ENCODE measurements around the gene ZFP62.
A peak's percentile ranks its signal among the peaks of the same experiment; 100 is the strongest.
"Not testable (repeated sequence)": the region's sequence is repeated elsewhere in the genome, so short reads cannot be mapped to it uniquely, and the experiment has no call there.

The ZFP62 gene

DNA sequence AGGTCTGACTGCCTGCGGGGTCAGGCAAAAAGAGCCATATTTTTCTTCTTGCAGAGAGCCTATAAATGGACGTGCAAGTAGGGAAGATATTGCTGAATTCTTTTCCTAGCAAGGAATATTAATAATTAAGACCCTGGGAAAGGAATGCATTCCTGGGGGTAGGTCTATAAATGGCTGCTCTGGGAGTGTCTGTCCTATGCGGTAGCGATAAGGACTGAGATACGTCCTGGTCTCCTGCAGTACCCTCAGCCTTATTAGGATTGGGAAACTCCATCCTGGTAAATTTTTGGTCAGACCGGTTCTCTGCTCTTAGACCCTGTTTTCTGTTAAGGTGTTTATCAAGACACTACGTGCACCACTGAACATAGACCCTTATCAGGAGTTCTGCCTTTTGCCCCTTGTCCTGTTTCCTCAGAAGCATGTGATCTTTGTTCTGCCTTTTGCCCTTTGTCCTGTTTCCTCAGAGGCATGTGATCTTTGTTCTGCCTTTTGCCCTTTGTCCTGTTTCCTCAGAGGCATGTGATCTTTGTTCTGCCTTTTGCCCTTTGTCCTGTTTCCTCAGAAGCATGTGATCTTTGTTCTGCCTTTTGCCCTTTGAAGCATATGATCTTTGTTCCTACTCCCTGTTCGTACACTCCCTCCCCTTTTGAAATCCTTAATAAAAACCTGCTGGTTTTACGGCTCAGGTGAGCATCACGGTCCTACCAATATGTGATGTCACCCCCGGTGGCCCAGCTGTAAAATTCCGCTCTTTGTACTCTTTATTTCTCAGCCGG is 32.1 kb downstream of the ZFP62 start:
- DNase-seq, result not testable (repeated sequence)

DNA sequence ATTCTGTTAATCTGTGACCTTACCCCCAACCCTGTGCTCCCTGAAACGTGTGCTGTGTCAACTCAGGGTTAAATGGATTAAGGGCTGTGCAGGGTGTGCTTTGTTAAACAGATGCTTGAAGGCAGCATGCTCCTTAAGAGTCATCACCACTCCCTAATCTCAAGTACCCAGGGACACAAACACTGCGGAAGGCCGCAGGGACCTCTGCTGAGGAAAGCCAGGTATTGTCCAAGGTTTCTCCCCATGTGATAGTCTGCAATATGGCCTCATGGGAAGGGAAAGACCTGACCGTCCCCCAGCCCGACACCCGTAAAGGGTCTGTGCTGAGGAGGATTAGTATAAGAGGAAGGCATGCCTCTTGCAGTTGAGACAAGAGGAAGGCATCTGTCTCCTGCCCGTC is 33.7 kb downstream of the ZFP62 start:
- not testable (repeated sequence) for DNase-seq

DNA sequence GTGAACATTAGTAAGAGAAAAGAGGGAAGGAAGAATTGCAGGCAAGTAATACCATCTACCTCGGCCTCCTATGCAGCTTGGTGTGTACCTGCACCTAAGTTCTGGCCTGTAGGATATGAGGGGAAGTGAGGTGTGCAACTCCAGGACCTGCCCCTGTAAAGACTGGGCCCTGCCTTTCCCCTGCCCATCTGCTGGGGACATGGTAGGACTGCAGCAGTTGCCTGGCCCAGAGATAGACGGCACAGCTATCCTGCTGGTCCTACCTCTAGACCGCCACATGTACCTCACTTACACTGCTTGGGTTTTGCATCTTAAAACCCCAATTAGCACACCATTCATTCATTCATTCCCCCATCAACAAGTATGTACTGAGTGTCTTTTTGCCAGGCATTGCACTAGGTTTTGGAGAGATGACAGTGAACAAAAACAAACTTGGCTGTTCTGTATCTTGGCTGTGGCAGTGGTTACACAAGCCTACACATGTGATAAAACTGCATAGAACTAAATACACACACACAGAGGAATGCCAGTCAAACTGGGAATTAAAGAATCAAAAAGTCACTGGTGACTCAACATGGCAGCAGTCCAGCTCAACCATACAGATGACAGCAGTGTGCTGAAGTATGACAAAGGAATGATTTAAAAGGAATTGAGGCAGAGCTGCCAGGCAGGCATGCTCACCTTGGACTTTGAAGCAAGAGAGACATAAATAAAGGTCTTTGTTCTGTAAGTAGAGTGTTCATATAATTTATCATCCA is 35.1 kb downstream of the ZFP62 start:
- DNase-seq, result no peak

DNA sequence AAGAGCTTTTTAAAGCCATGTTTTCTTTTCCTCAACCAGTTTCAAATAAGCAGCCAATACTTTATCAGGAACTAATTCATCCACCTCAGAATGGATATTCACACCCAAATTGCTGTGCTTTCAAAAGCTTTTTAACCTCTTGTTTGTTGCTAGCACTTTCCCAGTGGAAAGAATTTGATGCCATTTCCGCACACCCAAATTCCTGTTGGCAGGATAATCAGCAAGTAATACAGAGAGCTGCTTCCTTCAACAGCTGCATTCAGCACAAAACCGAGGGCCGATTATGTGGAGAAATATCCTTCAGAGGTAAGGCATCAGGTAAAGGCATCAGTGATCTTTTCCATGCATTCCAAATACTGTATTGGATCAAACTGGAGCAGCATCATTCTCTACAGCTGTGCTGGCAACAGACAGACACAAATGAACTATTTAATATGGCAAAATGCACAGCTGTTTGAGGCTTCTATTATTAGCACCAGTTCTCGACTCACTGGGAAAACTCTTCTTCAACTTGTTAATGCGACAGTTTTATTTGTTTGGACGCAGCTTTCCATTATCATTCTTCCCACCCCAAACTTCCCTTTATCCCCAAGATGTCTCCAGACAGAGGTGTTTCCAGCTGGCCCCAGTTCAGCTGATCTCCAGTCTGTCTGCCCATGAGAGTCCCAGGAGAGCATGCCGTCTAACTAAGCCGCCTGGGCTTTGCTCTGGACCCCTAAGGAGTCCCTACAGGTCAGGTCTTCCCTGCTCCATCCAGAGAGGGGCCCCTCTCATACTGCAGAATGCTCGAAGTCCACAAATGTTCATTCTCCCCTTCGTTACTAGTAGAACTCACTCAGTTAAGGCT is 36.2 kb downstream of the ZFP62 start:
- no peak for DNase-seq

DNA sequence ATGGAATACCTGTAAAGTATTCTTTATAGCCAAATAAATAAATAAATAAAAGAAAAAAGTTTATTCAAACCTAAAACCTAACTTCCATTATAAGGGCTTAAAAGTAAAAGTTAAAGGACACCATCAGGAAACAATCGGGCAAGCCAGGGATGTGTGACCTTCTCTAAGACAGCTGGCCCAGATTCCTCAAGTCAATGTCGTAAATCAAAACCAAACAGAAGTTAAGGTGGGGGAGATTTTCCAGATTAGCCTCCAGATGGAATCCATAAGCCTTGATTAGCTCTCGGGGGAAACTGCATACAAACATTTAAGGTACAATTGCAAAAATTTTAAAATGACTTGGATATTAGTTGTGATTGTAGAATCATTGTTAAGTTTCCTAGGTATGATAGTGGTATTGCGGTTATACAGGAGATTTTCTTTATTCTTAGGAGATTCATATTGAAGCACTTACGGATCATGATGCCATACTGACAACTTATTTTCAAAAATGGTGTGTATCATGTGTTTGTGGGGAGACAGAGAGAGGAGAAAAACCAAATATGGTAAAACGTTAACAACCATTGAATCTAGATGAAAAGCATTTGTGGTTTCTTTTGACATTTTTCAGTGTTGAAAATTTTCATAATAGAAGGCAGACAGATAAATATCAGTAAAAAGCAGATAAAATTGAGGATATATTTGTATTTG is 37.0 kb downstream of the ZFP62 start:
- no peak for DNase-seq

DNA sequence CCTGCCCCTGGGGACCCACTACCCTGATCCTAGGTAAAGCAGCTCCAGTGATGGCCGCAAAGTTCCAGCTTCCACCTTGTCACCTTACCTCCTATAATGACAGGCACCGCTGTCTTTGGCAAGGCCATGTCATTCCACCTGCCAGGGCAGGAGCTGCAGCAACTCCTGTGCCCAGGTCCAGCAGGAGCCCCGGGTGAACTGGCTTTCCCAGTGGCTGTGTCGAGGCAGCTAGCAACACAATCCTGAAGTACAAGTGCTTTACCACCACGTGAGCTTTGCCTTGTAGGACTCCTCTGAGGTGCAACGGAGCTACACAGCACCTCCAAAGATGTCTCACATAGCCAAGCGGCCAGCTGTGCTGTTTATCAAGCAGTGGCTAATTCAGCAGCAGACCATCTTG is 37.7 kb downstream of the ZFP62 start:
- DNase-seq, result no peak

DNA sequence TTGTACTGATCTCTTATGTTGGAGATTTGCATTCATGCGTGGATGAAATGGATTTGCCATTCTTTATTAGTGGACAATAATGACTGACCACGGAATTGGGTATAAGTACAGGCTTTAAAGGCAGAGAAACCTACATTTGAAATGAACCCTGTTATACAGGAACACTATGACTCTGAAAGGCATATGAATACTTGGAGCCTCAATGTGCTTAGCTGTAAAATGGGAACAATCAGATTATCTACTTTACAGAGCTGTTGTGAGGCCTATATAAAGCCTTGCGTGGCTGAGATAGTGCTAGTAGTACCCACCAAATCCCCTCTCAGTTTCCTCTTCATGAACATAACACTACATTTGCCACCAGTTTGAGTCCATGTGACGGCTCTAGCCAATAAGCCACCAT is 39.5 kb downstream of the ZFP62 start:
- no peak for DNase-seq

DNA sequence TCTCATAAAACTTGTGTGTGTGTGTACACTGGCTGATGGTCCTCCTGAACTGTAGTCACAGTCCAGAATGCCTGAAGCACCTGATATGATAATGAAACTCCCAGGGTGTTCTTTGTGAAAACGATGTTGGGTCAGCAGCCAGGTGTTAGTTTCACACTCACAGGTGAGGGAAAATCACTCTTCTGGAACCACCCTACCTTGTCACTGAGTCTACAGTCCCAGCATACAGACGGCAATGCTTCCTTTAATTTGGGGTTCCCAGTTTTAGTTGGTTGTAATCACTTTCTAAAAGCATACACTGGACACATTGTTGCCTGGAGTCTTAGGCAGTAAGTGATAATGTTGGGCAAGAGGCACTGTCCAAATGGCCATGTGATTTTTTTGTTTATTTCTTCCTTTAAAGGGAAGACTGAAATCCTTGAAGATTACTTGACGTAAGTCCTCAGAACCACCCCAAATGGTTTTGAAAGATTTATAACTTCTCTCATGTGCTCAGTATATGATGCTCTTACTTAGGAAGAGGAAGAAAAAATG is 40.2 kb downstream of the ZFP62 start:
- DNase-seq, result no peak

DNA sequence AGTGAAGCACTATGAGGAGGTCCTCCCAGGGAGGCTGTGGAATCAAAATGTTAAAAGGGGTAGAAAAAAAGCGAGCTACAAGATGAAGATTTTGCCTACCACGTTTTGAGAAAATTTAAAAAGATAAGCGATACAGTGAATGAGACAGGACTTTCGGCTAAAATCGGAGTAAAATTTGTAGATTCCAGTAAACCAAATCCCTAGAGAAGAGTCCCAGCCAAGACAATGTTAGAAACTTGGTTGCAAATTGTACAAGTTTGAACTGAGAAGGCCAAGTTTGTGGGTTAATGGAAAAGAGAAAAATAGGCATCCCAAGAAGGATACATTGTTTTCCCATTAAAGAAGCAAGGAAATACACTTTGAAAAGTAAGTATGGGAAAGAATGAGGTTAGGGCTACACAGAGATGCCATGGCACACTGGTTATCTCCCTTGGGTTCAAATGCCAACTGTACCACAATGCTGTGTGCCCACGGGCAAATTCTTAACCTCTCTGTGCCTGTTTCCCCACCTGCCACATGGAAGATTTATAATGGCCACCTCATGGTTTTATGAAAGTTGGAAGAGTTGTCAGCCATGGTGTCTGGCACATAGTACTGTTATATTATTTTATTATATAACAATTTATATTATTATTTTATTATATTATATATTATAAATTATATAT is 42.3 kb downstream of the ZFP62 start:
- DNase-seq, result no peak

DNA sequence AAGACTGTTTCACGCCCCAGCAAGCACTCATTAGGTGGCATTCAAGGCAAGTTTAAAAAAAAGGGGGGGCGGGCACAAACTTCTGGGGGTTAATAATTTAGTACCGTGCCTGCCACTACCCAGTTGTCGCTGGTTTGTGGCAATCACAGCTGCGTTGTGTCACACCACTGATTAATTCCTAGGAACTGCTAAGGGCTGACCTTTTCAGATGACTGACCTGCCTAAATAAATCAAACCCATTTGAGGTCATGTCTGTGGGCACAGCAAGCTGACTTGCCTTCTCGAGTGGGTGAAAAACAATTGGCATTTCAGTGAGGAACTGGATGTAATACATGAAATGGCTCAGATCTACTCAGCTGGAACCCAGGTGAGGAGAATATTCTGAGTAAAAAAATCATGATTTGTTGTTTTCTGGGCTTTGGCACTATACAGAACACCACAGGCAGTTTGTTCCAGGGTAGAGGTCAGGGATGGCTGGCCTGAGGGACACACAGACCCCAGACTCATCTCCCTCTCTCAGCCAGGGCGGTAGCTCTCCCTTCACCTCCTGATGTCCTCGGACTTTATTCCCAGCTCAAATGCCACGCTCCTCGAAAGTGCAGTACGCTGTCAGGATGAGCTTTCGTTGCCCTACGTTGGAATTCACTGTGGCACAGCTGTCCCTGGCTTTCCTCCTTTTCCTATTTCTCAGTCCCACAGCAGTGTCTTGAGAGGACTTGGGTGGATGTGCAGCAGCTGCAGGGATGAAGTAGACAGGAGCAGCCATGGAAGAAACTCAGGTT is 43.0 kb downstream of the ZFP62 start:
- DNase-seq, result peak; percentile 61

DNA sequence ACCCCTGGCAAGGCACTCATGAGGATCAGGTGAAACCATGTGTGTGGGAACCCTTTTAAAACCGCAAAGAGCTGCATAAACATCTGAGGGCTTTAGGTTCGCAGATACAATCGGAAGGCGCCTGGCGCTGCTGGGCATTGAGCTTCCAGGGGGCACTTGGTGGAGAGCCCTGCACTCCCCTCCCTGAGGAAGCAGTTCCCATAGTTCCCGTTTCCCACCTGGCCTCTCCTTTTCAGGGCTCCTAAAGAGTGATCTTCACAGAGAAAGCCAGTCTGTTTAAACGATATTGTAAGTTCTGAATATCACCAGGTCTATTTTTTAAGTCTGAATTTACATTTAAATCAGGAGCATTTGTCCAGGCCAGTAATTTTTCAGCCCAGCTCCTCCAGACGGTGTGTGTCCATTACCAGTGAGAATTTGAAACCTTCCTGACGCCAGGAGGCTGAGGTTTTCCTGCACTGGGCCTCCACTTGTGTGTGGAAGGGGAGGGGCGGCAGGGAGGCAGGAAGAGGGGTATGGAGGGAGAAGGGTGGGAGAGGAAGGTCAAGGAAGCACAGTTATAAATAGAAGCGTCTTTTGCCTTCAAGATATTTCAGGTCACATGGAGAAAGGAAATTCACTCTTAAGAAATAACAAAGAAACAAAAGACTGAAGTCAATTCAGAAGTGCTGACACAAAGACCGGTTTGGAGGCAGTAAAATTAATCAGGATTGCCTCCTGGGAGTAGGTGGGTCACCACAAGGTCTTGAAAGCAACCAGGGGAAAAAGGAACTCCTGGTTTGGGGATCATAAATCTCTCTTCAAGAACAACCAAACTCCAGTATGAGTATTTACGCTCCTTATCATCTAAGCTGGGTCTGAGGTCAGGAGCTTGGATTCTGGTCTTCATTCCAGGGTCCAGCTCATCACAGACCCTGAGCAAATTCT is 44.2 kb downstream of the ZFP62 start:
- DNase-seq, result peak; percentile 62

DNA sequence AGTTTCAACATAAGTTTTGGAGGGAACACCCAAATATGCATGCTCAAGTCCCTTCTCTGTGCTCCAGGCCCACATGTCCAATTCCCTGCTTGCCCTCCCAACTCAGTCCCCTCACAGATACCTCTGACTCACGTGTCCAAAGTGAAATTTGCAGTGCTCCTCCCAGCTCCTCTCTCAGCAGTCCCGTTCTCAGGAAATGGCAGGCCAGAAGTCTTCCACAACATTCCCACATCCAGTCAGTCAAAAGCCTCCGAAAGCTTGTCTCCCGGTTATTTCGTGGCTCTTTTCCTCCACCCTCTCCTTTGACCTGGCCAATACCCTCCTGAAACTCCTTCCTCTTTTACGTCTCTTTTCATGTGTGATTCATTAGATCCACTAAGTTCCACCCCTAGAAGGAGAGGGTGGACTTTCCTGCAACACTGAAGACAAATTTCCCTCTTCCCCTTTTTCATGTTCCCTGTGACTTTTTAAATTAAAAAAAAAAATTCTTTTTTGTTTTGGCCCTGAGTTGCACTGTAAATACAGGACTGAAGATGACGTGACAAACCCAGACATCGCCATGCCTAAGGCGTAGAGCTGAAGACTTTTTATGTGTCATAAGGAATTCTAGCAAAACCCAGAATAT is 45.7 kb downstream of the ZFP62 start:
- DNase-seq, result no peak

DNA sequence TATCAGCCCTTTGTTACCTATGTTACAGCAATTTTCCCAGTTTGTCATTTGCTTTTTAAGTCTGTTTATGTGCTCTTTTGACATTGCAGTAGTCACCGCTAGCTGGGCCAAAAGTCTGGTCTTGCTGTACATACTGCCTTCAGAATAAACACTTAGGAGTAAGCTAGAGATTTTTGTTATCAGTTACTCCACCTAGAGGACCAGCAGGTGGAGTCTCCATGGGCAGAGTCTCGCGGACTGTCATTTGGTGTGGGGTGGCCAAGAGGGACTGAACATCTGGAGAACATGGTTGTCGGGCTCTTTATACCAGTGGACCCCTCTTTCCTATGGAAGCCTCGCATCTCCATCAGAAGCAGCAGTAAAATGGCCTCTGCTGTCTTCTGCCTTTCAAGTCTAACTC is 47.7 kb downstream of the ZFP62 start:
- DNase-seq, result no peak

DNA sequence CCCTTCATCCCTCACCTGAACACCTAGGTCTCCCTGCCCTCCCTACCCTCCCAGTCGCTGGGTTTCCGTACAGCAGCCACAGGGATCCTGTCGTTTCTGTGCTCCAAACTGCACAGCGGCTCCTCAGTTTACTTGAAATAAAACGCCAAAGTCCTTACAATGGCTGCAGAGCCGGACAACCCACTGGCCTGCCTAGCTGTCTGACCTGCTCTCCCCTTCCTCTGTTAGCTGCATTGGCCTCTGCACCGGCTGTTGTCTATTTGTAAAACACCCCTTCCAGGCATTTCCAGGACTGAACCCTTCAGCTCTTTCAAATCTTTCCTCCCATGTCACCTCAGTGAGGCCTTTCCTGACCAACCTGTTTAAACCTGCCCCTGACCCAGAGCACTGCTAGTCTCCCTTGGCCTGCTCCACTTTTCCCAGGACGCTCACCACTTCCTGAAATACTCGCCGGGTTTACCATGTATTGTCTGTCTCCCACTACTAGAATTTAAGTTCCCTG is 49.4 kb downstream of the ZFP62 start:
- no peak for DNase-seq

DNA sequence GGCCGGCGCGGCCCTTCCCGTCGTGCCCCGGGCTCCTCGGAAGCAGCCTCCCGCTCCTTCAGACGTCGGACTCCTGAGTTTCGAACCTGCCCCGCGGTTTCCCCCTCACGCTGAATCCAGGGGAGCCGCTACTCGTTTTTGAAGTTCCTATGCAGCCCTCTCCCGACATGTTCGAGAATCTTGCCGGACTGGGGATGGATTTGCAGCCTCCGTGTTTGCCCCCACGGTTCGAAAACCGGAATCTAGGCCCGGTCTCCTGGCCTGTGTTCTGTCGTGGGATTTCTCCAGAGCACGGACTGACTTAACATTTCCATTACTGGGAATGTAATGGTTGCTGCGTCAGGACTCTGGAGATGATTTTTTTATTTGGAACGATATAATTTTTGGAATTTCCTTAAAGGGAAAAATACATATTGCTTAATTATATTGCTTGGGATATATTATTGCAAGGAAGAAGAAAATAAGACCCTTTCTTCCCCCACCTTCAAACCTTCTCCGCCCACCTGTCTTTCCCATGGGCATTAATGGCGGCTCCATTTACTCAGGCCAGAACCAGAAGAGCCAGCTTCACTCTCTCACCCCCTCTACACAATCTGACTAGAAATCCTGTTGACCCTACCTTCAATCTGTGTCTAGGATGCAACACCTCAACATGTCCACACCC is 50.0 kb downstream of the ZFP62 start:
- DNase-seq, result no peak

DNA sequence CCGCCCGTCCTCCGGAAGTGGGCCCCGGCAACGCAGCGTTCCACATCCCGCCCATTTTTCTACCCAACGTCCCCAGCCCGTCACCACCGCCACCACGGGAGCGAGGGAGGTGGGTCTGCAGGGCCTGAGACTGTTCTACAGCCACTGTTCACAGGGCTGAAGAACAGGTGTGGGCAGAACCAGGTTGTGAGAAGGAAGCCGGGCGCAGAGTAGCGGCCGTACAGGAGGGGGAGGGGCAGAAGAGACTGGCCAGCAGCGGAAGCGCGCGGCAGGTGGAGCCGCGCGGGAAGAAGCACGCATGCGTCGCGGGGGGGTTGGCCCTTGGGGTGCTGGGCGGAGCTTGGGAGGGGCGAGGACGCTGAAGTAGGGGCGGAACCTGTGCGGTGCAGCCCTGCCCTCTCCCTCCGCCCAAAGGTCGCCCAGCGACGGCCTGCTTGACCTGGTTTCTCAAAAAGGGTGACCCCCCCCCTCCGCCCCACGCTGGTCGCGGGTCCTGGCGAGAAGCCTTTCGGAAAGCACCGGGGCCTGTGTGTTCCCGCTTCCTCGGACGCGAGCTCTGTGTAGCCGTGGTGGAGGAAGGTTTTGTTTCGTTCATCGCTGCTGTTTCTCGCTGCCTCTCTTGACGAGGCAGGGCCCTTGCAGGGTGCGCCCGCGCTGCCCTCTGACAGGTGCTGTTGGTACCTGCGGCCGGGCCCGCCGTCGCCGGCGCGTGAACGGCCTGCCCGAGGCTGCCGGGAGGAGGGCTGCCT is 50.7 kb downstream of the ZFP62 start:
- peak; percentile 100 for DNase-seq

DNA sequence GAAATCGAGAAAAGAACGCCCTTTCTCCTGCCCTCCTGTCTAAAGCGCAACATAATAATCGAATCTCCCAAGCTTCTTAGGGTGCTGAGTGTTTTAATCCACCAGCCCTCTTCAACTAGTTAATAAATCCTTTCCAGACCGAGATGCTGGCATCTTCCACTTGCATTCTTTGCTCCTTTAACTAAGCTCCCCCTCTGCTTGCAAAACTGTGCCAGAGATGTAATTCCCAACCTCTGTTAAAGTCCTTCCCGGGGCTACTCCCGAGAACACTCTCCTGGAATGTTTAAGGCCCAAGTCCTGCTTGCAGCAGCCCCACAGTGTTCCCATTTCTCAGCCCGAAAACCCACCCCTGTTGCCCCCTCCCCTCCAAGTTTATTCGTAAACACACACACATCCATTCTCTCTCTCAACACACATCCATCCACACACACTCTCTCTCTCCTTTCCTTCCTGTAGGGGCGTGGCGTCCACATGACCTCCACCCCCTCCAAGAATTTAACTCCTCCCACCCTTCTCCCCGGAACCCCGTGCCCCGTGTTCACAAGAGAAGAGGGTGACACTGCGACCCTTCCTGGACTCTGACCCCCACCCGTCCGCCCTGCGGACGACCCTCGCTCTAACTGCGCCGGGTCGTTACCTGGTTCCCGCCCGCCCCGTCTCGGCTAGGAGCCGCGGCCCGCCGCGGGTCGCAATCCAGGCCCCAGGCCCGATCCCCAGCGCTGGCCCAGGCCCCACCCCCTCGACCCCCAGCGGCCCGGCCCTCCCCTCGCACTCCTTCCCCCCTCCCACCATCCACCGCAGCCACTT is 51.5 kb downstream of the ZFP62 start:
- peak; percentile 89 for DNase-seq
